DND-41 (cell line): ENCODE data around the gene PTPRH.

Experiments
- ATAC-seq: fragments of 200-7000 bp; cut with Tn5 transposase; 3 replicates; pipeline ENCODE4 v1.9.1; 2021; ENCODE audit warnings: low read depth; ENCODE audit not compliant: insufficient read depth
- DNase-seq: peaks from one replicate; pipeline ENCODE4 v3.0.0-alpha.2; 2020
- H2AFZ ChIP-seq: 2 replicates; pipeline ENCODE4 v1.6.0; 2012; ENCODE audit warnings: low read depth, low read length
- H3K27ac ChIP-seq: 2 replicates; pipeline ENCODE4 v1.5.1; 2012; ENCODE audit warnings: low read length, inconsistent platforms
- H3K27me3 ChIP-seq: fragments of 200-600 bp; sonication (generic); 2 replicates; pipeline ENCODE4 v1.6.0; 2012; ENCODE audit warnings: low read length, mild to moderate bottlenecking, inconsistent platforms; ENCODE audit not compliant: insufficient read depth, poor library complexity
- H3K36me3 ChIP-seq: 2 replicates; pipeline ENCODE4 v1.5.1; 2012; ENCODE audit warnings: low read length, inconsistent platforms; ENCODE audit not compliant: insufficient read depth
- H3K4me1 ChIP-seq: 2 replicates; pipeline ENCODE4 v1.5.1; 2012; ENCODE audit warnings: mild to moderate bottlenecking, low read length; ENCODE audit not compliant: insufficient read depth
- H3K4me2 ChIP-seq: 2 replicates; pipeline ENCODE4 v1.6.0; 2012; ENCODE audit warnings: mild to moderate bottlenecking, moderate library complexity, low read length, inconsistent platforms; ENCODE audit not compliant: insufficient read depth
- H3K4me3 ChIP-seq, 2 experiments: fragments of 200-600 bp in 1 of 2; shearing (Covaris generic) in 1 of 2; 2 replicates each; pipeline ENCODE4 v1.5.1; 2012 to 2016; ENCODE audit warnings: inconsistent platforms in 2 of 2, low read length in 2 of 2, mild to moderate bottlenecking in 2 of 2, low read depth in 1 of 2, moderate library complexity in 1 of 2
- H3K79me2 ChIP-seq: 2 replicates; pipeline ENCODE4 v1.6.0; 2012; ENCODE audit warnings: low read length, inconsistent platforms; ENCODE audit not compliant: insufficient read depth
- H3K9ac ChIP-seq: 2 replicates; pipeline ENCODE4 v1.6.0; 2012; ENCODE audit warnings: low read depth, mild to moderate bottlenecking, inconsistent platforms, low read length, moderate library complexity
- H3K9me3 ChIP-seq: 2 replicates; pipeline ENCODE4 v1.5.1; 2012; ENCODE audit warnings: low read length, moderate library complexity, mild to moderate bottlenecking, inconsistent platforms; ENCODE audit not compliant: insufficient read depth, severe bottlenecking
- H4K20me1 ChIP-seq: 2 replicates; pipeline ENCODE4 v1.6.0; 2012; ENCODE audit warnings: low read length; ENCODE audit not compliant: insufficient read depth
- CTCF ChIP-seq: IDR thresholded peaks from 2 replicates; pipeline ENCODE4 v1.5.1; 2012; ENCODE audit warnings: borderline replicate concordance, low read length, moderate library complexity, mild to moderate bottlenecking; ENCODE audit not compliant: poor library complexity, severe bottlenecking; ENCODE audit errors: extremely low read depth
- EZH2 ChIP-seq: IDR thresholded peaks from 3 replicates; pipeline ENCODE4 v1.6.1; 2012; ENCODE audit warnings: borderline replicate concordance, low read depth, mild to moderate bottlenecking, moderate library complexity, low read length, inconsistent platforms; ENCODE audit not compliant: severe bottlenecking

Gene PTPRH

GRCh38 chr19:55223291-55224037, 14.2 kb upstream of the PTPRH start:
- Histone ChIP-seq H3K79me2 (no peaks in the 10 kb centered on the region), H3K27ac (no peak overlapping the region), H3K27me3 (no peaks in the 10 kb centered on the region), H2AFZ (no peak overlapping the region), H4K20me1 (peaks cover 55% of the 10 kb centered on the region), H3K4me2 (no peak overlapping the region), H3K9ac (no peak overlapping the region), H3K4me1 (no peaks in the 10 kb centered on the region), H3K9me3 (no peaks in the 10 kb centered on the region), H3K36me3 (peaks cover 31% of the 10 kb centered on the region), H3K4me3 (no peak overlapping the region)
- DNase-seq, result no peak
- ATAC-seq, result 0 out of 3 replicates have a peak, but pooled peaks have one; percentile 7
- TF ChIP-seq EZH2 (no peak), CTCF (no peak)

DNA sequence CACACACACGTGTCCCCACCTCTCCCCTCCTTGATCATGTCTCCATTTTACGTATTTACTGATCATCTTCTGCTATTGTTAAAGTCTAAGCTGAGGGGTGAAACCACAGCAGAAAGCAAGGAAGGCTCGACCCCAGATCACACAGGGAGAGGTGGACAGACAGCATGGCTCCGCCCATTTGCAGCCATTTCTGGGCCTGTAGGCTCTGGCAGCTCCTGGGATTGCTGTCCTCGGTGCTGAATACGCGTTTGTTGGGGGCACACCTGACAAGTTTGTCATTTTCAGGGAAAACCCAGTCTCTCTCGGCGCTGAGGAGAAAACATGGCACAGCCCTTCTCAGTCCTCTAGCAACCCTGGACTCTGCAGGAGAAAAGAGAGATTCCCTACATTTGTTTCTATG, 11.2 kb upstream of the PTPRH start:
- no peaks in the 10 kb centered on the region for H3K79me2 ChIP-seq
- no peak overlapping the region for H2AFZ ChIP-seq
- peaks cover 30% of the 10 kb centered on the region for H4K20me1 ChIP-seq
- no peaks in the 10 kb centered on the region for H3K4me1 ChIP-seq
- ATAC-seq, result no peak; the same call in 2 of the 3 replicates
- H3K4me3 ChIP-seq, result no peak overlapping the region
- DNase-seq, result peak; percentile 42
- peaks cover 4% of the 10 kb centered on the region for H3K36me3 ChIP-seq
- no peaks in the 10 kb centered on the region for H3K9me3 ChIP-seq
- no peak overlapping the region for H3K4me2 ChIP-seq
- H3K9ac ChIP-seq, result no peak overlapping the region
- no peaks in the 10 kb centered on the region for H3K27me3 ChIP-seq
- H3K27ac ChIP-seq, result no peak overlapping the region
- TF ChIP-seq EZH2, result no peak
- no peak for TF ChIP-seq CTCF

DNA sequence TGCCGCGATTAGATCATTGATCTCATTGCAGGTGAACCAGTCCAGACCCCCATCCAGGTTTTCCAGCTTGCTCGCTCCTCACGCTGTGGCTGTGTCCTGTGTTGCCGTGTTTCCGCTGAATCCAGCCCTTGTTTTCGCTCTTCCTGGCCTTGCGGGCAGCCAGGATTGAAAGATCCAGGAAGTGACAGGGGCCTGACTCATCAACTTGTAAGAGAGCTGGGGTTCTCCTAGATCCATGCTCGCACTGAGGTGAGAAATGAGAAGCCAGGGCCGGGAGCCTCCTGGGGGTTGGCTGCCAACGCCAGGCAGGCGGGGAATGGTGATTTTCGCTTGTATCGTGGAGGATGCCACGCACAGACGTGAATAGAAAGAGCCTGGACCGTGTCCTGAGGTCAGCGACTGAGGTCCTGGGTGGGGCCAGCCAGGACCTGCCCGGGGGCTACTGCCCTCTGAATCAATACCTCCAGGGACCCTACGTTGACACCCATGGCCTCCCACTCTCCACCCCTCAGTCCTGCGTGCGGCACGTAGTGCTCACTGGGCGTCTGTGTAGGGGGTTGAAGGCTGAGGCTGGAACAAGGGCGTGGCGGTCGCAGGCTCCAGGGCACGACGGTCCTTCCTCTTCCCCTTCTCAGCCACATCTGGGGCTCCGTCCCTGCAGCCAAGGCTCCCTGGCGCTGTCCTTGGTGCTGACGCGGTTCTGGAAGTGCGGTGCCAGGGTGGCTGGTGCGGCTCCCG, 7.3 kb upstream of the PTPRH start:
- Histone ChIP-seq H2AFZ (no peak overlapping the region), H3K4me1 (no peaks in the 10 kb centered on the region), H4K20me1 (0 out of 2 replicates have a peak, but pooled peaks cover 8% of the 10 kb centered on the region), H3K4me2 (peak overlapping the region; percentile 16; the same call in 1 of the 2 replicates), H3K9ac (no peak overlapping the region), H3K27me3 (no peaks in the 10 kb centered on the region), H3K36me3 (no peaks in the 10 kb centered on the region), H3K27ac (no peak overlapping the region), H3K79me2 (no peaks in the 10 kb centered on the region), H3K9me3 (peaks cover 5% of the 10 kb centered on the region), H3K4me3 (no peak overlapping the region)
- DNase-seq (peak; percentile 73), ATAC-seq (peak; percentile 85)
- TF ChIP-seq CTCF (no peak), EZH2 (no peak)
